Muscle layer of colon (tissue), 2 donors: Measurements from ENCODE around the gene HIC1.

Experiments used
- H3K27ac ChIP-seq: one replicate; pipeline ENCODE4 v1.7.0; 2013; ENCODE audit warnings: low read depth, mild to moderate bottlenecking, low read length, moderate library complexity
- H3K27me3 ChIP-seq, 2 donors: one replicate each; pipeline ENCODE4 v1.7.0; 2013; ENCODE audit warnings: low read length in 2 of 2, mild to moderate bottlenecking in 2 of 2; ENCODE audit not compliant: insufficient read depth in 2 of 2, control insufficient read depth in 1 of 2
- H3K36me3 ChIP-seq: one replicate; pipeline ENCODE4 v1.7.0; 2013; ENCODE audit warnings: mild to moderate bottlenecking, low read length; ENCODE audit not compliant: insufficient read depth
- H3K4me1 ChIP-seq: one replicate; pipeline ENCODE4 v1.7.0; 2013; ENCODE audit warnings: mild to moderate bottlenecking, low read length; ENCODE audit not compliant: insufficient read depth
- H3K4me3 ChIP-seq, 2 donors: one replicate each; pipeline ENCODE4 v1.7.0; 2013; ENCODE audit warnings: low read length in 2 of 2, low read depth in 1 of 2, mild to moderate bottlenecking in 1 of 2, moderate library complexity in 1 of 2
- H3K9ac ChIP-seq: one replicate; pipeline ENCODE4 v1.7.0; 2013; ENCODE audit warnings: low read length
- H3K9me3 ChIP-seq: one replicate; pipeline ENCODE4 v1.7.0; 2013; ENCODE audit warnings: mild to moderate bottlenecking, low read length
- donor health status: abdominal sarcoma.
- donor health status: Adenocarcinoma of cecum.

The HIC1 gene

DNA sequence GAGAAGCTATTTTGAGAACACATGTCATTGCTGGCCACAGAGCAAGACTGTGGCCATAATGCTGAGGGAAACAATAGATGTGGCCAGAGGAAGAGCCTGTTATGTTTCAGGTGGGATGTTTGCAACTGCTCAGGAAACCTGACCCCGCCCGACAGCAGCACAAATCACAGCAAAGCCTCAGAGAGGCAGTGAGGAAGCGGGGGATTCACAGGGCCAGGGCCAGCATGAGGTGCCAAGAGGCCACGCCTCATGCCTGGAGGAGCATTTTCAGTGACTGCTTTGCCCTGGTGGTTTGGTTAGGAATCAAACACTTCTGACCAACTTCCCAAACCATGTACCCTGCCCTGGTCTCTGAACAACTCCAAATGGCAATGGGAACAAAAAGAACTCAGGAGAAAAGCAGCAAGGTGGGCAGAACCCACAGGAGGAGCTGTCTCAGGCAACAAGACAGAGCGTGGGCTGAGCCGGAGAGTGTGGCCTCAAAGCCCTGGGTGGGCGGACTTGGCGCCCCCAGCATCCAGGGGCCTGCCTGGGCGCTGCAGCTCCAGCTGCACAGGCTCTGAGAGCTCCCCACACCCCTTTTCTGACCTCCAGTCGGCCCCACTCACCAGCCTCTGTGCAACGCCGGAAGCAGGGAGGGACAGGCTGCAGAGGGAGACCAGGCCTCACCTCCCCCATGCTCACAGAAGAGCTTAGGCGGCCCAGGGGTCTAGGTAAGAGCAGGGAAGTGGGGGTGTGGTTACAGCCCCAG is 20.6 kb downstream of the HIC1 start:
- H3K36me3 ChIP-seq: peaks cover 17% of the 10 kb centered on the region
- no peak overlapping the region for H3K9ac ChIP-seq
- no peaks in the 10 kb centered on the region for H3K9me3 ChIP-seq
- no peak overlapping the region for H3K27ac ChIP-seq
- H3K4me3 ChIP-seq: no peak overlapping the region
- no peaks in the 10 kb centered on the region for H3K27me3 ChIP-seq
- peaks cover 28% of the 10 kb centered on the region for H3K4me1 ChIP-seq

DNA sequence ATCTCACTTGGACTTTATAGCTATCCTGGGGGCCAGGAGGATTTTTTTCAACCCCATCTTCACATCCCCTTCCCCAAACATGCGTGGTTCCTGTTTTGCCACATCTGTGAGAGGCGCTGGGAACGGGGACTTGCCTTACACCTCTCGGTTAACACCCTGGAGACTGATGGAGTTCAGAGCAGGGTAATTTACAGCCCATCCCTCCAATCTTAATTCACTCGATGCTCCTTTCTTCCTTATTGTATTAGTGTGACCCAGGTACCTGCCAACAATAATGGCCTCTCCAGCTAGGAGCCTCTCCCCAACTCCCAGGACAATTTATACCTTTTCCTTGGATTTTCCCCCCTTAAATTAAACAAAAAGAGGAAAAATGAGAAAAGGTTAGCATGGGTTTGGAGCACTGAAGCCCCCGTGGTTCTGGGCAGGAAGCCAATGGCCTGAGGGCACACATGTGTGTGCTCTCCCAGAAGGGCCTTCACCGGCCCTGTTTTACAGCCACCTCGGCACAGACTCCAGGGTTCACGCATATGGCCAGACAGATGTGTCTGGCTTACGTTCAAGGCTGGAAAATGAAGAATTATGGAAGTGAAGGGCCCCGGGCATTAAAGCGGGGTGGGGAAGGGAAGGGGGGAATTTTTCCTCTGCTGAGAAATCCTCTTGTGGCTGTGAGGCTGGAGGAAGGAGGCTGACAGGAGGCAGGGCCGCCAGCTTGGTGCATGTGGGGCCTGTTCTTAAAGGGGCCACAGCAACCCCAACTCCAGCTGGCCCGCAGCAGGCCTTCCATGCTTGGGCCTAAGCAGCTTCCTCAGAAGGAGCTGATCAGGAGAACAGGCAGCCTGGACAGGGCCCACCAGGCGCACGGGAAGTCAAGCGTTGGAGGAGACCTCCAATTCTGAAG is 21.4 kb downstream of the HIC1 start:
- Histone ChIP-seq H3K4me3 (no peak overlapping the region), H3K9me3 (no peaks in the 10 kb centered on the region), H3K9ac (no peak overlapping the region), H3K27me3 (no peaks in the 10 kb centered on the region), H3K4me1 (peaks cover 23% of the 10 kb centered on the region), H3K27ac (no peak overlapping the region), H3K36me3 (peaks cover 24% of the 10 kb centered on the region)

DNA sequence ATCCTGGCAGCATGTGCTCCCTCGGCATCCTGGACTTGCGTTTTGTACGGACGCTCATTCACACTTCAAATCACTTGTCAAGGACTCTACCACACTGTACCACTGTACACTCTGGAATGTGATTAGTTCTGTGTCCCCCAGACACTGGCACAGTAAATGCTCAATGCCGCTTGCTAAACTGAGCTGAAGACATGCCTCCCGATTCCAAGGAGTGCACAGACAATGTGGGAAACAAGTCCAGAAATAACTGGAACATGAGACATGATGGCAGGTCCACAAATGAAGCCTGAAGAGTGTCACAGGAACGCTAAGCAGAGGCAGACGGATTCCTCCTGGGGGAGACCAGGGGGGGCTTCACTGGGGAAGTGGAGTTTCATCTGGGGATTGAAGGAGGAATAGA is 22.1 kb downstream of the HIC1 start:
- no peak overlapping the region for H3K9ac ChIP-seq
- peaks cover 31% of the 10 kb centered on the region for H3K36me3 ChIP-seq
- no peak overlapping the region for H3K4me3 ChIP-seq
- H3K9me3 ChIP-seq: no peaks in the 10 kb centered on the region
- no peaks in the 10 kb centered on the region for H3K27me3 ChIP-seq
- H3K4me1 ChIP-seq: peaks cover 23% of the 10 kb centered on the region
- no peak overlapping the region for H3K27ac ChIP-seq

DNA sequence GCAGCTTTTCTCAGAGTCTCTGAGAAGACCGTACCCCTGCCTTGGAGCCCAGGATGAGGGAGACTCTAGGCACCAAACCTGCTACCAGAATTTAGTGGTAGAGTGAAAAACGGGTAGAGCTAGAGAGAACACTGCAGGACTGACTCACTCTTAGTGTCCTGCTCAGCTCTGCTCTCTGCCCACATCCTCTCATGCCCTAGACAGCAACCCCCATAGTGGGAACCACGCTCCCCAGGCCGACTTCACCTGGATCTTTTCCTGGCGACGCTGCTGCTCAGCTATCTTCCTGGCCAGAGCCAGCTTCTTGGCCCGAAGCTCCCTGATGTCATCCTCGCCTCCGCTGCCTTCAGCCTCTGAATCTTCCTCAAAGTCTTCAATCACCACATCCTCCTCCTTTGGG is 26.7 kb downstream of the HIC1 start:
- peaks cover 44% of the 10 kb centered on the region for H3K4me1 ChIP-seq

DNA sequence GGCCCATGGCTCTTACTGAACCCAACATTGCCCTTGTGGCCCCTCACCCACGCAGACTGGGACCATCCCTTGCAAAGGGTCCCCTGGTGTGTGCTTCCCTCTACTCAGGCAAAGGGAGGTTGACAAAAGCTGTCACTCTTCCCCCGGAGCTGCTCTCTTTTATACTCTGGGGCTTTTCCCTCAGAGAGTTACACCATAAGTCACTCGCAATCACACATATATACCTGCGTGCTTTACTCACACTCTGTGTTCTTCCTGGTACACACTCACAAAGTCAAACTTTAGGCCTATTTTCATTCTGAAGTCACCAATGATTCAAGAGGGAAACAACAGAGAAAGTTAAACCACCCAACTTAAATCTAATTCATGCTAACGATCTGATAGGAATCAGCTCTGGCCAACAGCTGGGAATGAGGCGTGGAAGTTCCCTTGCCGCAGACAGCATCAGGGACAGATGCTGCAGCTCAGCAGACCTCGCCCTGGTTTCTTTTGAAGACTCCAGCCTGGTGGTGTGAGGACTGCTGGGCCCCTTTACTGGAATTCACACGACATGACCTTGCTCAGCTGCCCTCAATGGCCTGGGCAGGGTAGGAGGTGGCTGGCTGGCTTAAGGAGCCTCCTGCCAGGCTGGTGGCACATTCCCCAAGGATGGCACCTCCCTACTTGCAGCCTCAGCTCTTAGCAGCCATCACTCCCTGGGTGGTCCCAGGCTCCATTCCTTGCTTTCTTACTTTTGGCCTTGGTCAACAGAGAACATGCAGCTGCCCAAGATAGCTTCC is 27.3 kb downstream of the HIC1 start:
- no peaks in the 10 kb centered on the region for H3K9me3 ChIP-seq
- no peak overlapping the region for H3K4me3 ChIP-seq
- peaks cover 44% of the 10 kb centered on the region for H3K4me1 ChIP-seq
- no peak overlapping the region for H3K9ac ChIP-seq
- H3K27ac ChIP-seq: no peak overlapping the region
- H3K36me3 ChIP-seq: peaks cover 40% of the 10 kb centered on the region
- no peaks in the 10 kb centered on the region for H3K27me3 ChIP-seq

More for the DNA sequence above, 26.7 kb downstream of the HIC1 start:
- H3K27me3 ChIP-seq: no peaks in the 10 kb centered on the region
- H3K9me3 ChIP-seq: no peaks in the 10 kb centered on the region
- H3K4me3 ChIP-seq: no peak overlapping the region
- H3K9ac ChIP-seq: no peak overlapping the region
- peaks cover 42% of the 10 kb centered on the region for H3K36me3 ChIP-seq
- H3K27ac ChIP-seq: no peak overlapping the region

DNA sequence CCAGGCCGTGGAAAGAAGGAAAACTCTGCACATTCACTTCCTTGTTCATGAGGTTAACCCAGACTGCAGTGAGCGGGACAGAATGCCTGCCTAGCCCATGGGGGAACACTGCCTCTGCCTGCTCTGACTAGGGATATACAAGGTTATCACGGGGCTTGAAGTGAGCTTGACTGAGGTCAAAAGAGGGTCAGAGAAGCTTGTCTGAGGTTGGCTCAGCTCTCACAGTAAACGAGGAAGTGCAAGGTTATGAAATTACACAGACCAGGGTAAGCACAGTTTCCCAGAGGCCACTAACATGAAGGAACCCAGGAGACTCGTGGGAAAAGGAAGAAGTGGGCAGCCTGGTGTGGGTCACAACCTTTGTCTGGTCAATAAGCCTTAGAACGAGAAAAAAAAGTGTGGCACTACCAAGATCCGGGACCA is 28.7 kb downstream of the HIC1 start:
- Histone ChIP-seq H3K27ac (no peak overlapping the region), H3K36me3 (peaks cover 26% of the 10 kb centered on the region), H3K9me3 (no peaks in the 10 kb centered on the region), H3K4me1 (peaks cover 55% of the 10 kb centered on the region), H3K9ac (no peak overlapping the region), H3K27me3 (no peaks in the 10 kb centered on the region), H3K4me3 (no peak overlapping the region)

DNA sequence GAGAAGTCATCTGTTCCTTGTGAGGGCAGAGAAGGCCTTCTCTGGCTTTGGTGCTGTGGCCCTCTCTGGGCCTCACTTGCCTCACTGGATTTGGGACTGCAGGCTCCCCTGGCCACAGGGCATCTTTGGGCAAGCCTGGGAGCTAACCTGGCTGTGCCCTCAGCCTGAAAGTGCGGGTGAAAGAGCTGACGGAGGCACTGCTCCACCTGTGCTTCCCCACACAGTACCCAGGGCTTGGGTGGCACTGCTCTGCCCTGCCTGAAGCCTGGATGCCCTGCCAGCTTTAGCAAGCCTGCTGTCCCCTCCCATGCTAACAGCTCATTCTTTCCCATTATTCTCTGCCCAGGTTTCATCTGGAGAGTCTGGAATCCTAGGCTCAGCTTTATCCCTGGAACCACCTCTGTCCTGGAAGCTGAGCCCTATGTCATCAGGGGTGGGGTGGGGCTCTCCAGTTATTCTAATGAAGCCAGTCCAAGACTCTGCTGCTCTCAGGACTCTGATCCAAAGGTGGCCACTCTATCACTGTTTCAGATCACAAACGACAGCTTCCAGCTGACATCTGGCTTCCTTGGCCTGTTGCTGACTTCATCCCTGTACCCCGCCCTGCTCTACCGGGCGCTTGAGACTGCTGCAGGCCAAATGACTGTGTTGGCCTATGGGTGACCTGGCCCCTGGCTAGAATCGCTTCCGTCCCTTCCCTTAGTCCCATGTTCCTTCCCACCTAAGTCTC is 29.3 kb downstream of the HIC1 start:
- Histone ChIP-seq H3K27me3 (no peaks in the 10 kb centered on the region), H3K27ac (peak overlapping the region; percentile 41), H3K4me3 (no peak overlapping the region), H3K9ac (no peak overlapping the region), H3K4me1 (peaks cover 61% of the 10 kb centered on the region), H3K9me3 (no peaks in the 10 kb centered on the region), H3K36me3 (peaks cover 24% of the 10 kb centered on the region)

DNA sequence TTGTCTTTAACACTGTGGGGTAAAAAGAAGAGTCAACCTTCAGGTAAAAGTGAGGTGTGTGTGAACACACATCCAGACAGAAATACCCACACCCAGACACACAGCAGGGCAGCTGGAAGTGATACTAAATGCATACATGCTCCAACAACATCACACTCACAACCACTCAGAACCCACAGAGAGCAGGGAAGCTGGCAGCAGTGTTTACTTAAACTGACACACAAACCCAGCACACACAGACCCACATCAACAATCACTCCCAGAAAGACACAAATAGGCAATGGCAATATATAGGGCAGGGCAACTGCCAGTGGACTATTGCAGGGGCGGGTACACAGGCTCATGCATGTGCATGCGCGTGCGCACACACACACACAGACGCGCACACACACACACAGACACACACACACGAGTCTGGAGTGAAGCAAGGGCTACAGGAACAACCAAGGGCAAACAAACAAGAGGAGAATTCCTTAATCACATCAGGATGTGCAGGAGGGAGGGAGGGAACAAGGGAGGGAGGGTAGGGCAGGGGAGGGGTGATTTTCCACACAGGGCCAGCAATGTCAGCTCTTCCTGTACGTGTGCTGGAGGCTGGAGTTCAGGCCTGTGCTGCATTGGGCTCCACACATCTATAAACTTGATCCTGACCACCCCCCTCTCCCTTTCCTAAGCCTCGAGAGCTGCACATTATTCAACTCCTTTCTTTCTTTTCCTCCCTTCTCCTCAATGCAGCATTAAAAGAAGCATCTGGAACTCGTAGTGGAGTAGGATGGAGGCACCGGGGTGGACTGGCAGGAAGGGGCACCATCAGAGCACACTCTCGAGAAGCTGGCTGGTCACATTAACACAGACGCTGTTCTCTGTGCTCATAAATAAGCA is 30.1 kb downstream of the HIC1 start:
- H3K36me3 ChIP-seq: peaks cover 24% of the 10 kb centered on the region
- no peak overlapping the region for H3K9ac ChIP-seq
- H3K27ac ChIP-seq: no peak overlapping the region
- no peaks in the 10 kb centered on the region for H3K9me3 ChIP-seq
- H3K4me1 ChIP-seq: peaks cover 63% of the 10 kb centered on the region
- no peaks in the 10 kb centered on the region for H3K27me3 ChIP-seq
- H3K4me3 ChIP-seq: no peak overlapping the region

DNA sequence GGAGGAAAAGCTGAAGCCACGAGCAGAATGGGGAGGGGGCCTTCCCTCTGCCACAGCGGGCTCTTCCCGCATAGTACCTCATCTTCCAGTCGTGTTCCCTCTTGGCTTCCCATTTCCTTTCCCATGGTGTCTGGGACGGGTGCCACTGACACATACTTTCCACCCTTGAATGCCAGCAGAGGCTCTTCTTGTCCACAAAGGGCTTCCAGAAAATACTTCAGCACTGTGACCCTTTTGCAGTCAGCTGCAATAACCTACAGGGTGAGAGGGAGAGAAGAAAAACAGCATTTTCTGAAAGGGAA is 30.7 kb downstream of the HIC1 start:
- Histone ChIP-seq H3K27ac (no peak overlapping the region), H3K4me1 (peaks cover 69% of the 10 kb centered on the region), H3K9me3 (no peaks in the 10 kb centered on the region), H3K36me3 (peaks cover 24% of the 10 kb centered on the region), H3K27me3 (no peaks in the 10 kb centered on the region), H3K9ac (no peak overlapping the region), H3K4me3 (no peak overlapping the region)

DNA sequence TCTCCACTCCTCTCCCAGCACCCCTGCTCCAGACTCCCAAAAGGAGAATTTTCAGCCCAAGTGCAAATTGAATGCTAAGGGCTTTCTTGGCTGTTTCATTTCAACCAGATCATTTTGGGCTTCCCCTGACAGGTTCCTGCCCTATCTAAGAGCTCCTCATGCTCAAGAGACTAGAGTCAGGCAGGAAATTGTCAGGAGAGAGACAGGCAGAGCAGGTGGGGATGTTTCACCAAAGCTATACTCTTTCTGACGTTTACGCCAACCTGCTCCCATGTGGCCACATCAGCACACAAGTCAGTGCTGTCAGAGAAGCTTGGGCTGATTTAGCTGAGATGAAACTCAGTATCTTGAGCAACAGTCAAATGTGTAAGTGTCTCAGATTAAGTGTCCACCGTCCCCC is 31.4 kb downstream of the HIC1 start:
- no peaks in the 10 kb centered on the region for H3K9me3 ChIP-seq
- peak overlapping the region; percentile 10 for H3K27ac ChIP-seq
- no peak overlapping the region for H3K4me3 ChIP-seq
- no peaks in the 10 kb centered on the region for H3K27me3 ChIP-seq
- peaks cover 18% of the 10 kb centered on the region for H3K36me3 ChIP-seq
- H3K4me1 ChIP-seq: peaks cover 76% of the 10 kb centered on the region
- no peak overlapping the region for H3K9ac ChIP-seq
